WTC11 (cell line): ENCODE measurements around the gene CYP27A1.

ENCODE experiments used
- CBFB ChIP-seq: sonication (generic); formaldehyde crosslinking; IDR thresholded peaks from 2 replicates; pipeline ENCODE4 v1.8.1; 2022; ENCODE audit warnings: mild to moderate bottlenecking, low read depth, missing genetic modification reagents
- CTCF ChIP-seq: fragments of 200-600 bp; IDR thresholded peaks from 2 replicates; pipeline ENCODE4 v1.8.0; 2022; ENCODE audit warnings: antibody characterized with exemption
- RELA ChIP-seq: sonication (generic); formaldehyde crosslinking; IDR thresholded peaks from 2 replicates; pipeline ENCODE4 v1.8.1; 2022; ENCODE audit warnings: missing genetic modification reagents, mild to moderate bottlenecking, borderline replicate concordance
- ZNF512 ChIP-seq: sonication (generic); formaldehyde crosslinking; IDR thresholded peaks from 2 replicates; pipeline ENCODE4 v1.8.1; 2022; ENCODE audit warnings: missing genetic modification reagents, borderline replicate concordance
- TF ChIP-seq, protein P1 (sequence below): sonication (generic); formaldehyde crosslinking; IDR thresholded peaks from 2 replicates; pipeline ENCODE4 v1.8.1; 2022; ENCODE audit warnings: low read depth, missing genetic modification reagents, borderline replicate concordance

DNA sequence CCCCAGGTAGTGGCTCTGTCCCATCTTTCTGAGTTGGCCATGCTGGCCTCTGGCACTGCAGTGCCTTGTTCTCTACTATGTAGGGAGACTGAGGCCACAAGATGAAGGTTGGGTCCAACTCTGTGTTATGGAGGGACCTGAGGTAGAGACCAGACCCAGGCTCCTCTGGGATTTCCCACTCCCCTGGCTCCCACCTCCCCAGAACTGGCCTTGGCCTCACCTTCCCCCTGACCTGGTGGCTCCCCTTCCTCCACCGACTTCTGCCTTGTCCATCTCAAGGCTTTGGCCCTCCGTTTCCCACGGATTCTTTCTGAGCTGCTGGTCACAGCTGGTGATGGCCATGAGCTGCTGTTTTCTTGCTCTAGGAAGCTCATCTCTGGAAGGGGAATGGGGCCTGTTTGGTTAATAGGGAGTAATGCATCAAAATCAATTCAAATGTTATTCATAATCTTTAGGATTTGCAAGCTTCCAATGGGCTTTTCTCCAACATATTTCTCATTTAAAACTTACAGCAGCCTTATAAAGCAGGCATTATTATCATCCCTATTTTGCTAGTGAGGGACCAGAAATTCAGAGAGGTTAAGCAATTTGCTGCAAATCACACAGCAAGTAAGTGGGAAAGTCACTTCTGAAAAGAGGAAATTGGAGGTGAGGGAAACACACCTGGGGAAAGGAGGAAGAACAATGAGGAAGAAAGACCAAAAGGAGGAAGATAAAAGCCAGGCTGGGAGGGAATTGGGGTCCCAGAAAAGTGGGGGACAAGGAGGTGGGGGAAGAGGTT, 48.8 kb downstream of the CYP27A1 start:
- TF ChIP-seq CBFB (CRISPR knock-in tag) (no peak), ZNF512 (CRISPR knock-in tag) (no peak), RELA (CRISPR knock-in tag) (no peak), CTCF (no peak)
- TF ChIP-seq, protein P1, sequence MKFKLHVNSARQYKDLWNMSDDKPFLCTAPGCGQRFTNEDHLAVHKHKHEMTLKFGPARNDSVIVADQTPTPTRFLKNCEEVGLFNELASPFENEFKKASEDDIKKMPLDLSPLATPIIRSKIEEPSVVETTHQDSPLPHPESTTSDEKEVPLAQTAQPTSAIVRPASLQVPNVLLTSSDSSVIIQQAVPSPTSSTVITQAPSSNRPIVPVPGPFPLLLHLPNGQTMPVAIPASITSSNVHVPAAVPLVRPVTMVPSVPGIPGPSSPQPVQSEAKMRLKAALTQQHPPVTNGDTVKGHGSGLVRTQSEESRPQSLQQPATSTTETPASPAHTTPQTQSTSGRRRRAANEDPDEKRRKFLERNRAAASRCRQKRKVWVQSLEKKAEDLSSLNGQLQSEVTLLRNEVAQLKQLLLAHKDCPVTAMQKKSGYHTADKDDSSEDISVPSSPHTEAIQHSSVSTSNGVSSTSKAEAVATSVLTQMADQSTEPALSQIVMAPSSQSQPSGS, result no peak
